Fibroblast of lung (primary cell): ENCODE results near the gene ACTN1. TPM values are rescaled to one million over a fixed set of nuclear protein-coding genes. Genes with fewer than 3 reads are reported as not detected.
A peak's percentile ranks its signal among the peaks of the same experiment; 100 is the strongest.

ENCODE experiments used
- DNase-seq, 2 donors: peaks; one replicate each; pipeline versions ENCODE4 v3.0.0 to v3.0.0-alpha.2; 2010; ENCODE audit warnings: low read depth in 2 of 2
- H2AFZ ChIP-seq: 2 replicates; pipeline ENCODE4 v1.5.1; 2012; ENCODE audit warnings: low read length, control low read depth, inconsistent platforms
- H3K27ac ChIP-seq: 2 replicates; pipeline ENCODE4 v1.5.1; 2011; ENCODE audit warnings: low read length, control low read depth; ENCODE audit not compliant: insufficient read depth
- H3K27me3 ChIP-seq: 2 replicates; pipeline ENCODE4 v1.5.1; 2011; ENCODE audit warnings: mild to moderate bottlenecking, low read length; ENCODE audit not compliant: control insufficient read depth, insufficient read depth
- H3K36me3 ChIP-seq: 2 replicates; pipeline ENCODE4 v1.5.1; 2011; ENCODE audit warnings: low read length; ENCODE audit not compliant: control insufficient read depth, insufficient read depth
- H3K4me1 ChIP-seq: 2 replicates; pipeline ENCODE4 v1.5.1; 2011; ENCODE audit warnings: low read length; ENCODE audit not compliant: control insufficient read depth, insufficient read depth; ENCODE audit errors: extremely low read depth
- H3K4me2 ChIP-seq: 2 replicates; pipeline ENCODE4 v1.5.1; 2011; ENCODE audit warnings: low read length, control low read depth; ENCODE audit not compliant: insufficient read depth; ENCODE audit errors: extremely low read depth
- H3K4me3 ChIP-seq, 4 experiments: fragments of 200-600 bp in 1 of 4; sonication (generic) in 1 of 4; replicated peaks in 1 of 4; 2 replicates each; pipeline ENCODE4 v1.5.1; 2011 to 2016; ENCODE audit warnings: low read length in 4 of 4, low read depth in 3 of 4, mild to moderate bottlenecking in 3 of 4, control low read depth in 2 of 4, inconsistent platforms in 1 of 4, mixed read lengths in 1 of 4; ENCODE audit not compliant: insufficient read depth in 1 of 4; ENCODE audit errors: control extremely low read depth in 1 of 4
- H3K79me2 ChIP-seq: 2 replicates; pipeline ENCODE4 v1.5.1; 2012; ENCODE audit warnings: mild to moderate bottlenecking, low read length, inconsistent platforms; ENCODE audit not compliant: control insufficient read depth, insufficient read depth
- H3K9ac ChIP-seq: 2 replicates; pipeline ENCODE4 v1.5.1; 2011; ENCODE audit warnings: mild to moderate bottlenecking, low read length, control low read depth; ENCODE audit not compliant: insufficient read depth
- H3K9me3 ChIP-seq: 2 replicates; pipeline ENCODE4 v1.5.1; 2012; ENCODE audit warnings: low read depth, low read length; ENCODE audit not compliant: control insufficient read depth, insufficient read depth
- H4K20me1 ChIP-seq: 2 replicates; pipeline ENCODE4 v1.5.1; 2011; ENCODE audit warnings: low read length; ENCODE audit not compliant: control insufficient read depth, insufficient read depth; ENCODE audit errors: extremely low read depth
- CTCF ChIP-seq, 2 donors: IDR thresholded peaks in 1 of 2; conservative IDR thresholded peaks in 1 of 2; 1 replicate in 1 of 2; 2 replicates in 1 of 2; pipeline ENCODE4 v1.5.1; 2011 to 2012; ENCODE audit warnings: low read length in 2 of 2, control low read depth in 1 of 2, inconsistent platforms in 1 of 2, low read depth in 1 of 2, mild to moderate bottlenecking in 1 of 2
- EZH2 ChIP-seq: IDR thresholded peaks from 2 replicates; pipeline ENCODE4 v1.5.1; 2012; ENCODE audit warnings: low read length, control low read depth, mild to moderate bottlenecking; ENCODE audit errors: missing control alignments
- polyA plus RNA-seq, 2 donors: library from polyadenylated mRNA; depleted of rRNA in 1 of 2; stranded (reverse) in 1 of 2; unstranded in 1 of 2; fragments of >200 nt; gene quantifications; 2 replicates each; pipeline ENCODE4 v1.2.1, GENCODE V29; 2011 to 2012; ENCODE audit warnings: missing spikeins in 1 of 2
- total RNA-seq: library from RNA; depleted of rRNA; stranded (reverse); fragments of >200 nt; gene quantifications from 2 replicates; pipeline ENCODE4 v1.2.1, GENCODE V29; 2014

ACTN1 gene
- total and polyA plus RNA-seq, 2 donors (not counting 1 experiment from before 2014, with no cell fraction given) = 254 to 729 TPM

- Histone ChIP-seq H3K9ac (no peak overlapping the region), H3K9me3 (no peaks in the 10 kb centered on the region), H3K4me3 (no peak overlapping the region), H4K20me1 (peaks cover 3% of the 10 kb centered on the region), H3K4me1 (peaks cover 65% of the 10 kb centered on the region), H3K4me2 (peak overlapping the region; percentile 9), H2AFZ (no peak overlapping the region), H3K79me2 (peaks cover 97% of the 10 kb centered on the region), H3K27me3 (no peaks in the 10 kb centered on the region), H3K36me3 (peaks cover 11% of the 10 kb centered on the region), H3K27ac (peak overlapping the region; percentile 46)
- DNase-seq = no peak
- TF ChIP-seq EZH2 (no peak), CTCF (conservative IDR thresholded peaks at IDR 0.05 in 1 of 2, IDR thresholded peaks at IDR 0.05 in 1 of 2; ENCODE audit: low read depth in 1 of 2, low read length in 2 of 2) (no peak)
Observed at GRCh38 chr14:68956724-68957123, 22.4 kb downstream of the ACTN1 start.

- Histone ChIP-seq H2AFZ (no peak overlapping the region), H3K9ac (no peak overlapping the region), H4K20me1 (peaks cover 3% of the 10 kb centered on the region), H3K79me2 (peaks cover 96% of the 10 kb centered on the region), H3K27ac (peak overlapping the region; percentile 46), H3K27me3 (no peaks in the 10 kb centered on the region), H3K36me3 (peaks cover 11% of the 10 kb centered on the region), H3K4me1 (peaks cover 70% of the 10 kb centered on the region), H3K9me3 (no peaks in the 10 kb centered on the region), H3K4me3 (no peak overlapping the region), H3K4me2 (peak overlapping the region; percentile 13)
- TF ChIP-seq EZH2 = no peak
- TF ChIP-seq CTCF (conservative IDR thresholded peaks at IDR 0.05 in 1 of 2, IDR thresholded peaks at IDR 0.05 in 1 of 2; ENCODE audit: low read depth in 1 of 2, low read length in 2 of 2) = no peak
- DNase-seq = no peak
Observed at GRCh38 chr14:68955851-68956179, 23.3 kb downstream of the ACTN1 start.

GRCh38 chr14:68955164-68955850 is 23.8 kb downstream of the ACTN1 start:
- peaks cover 71% of the 10 kb centered on the region for H3K4me1 ChIP-seq
- H3K4me3 ChIP-seq = no peak overlapping the region
- peaks cover 2% of the 10 kb centered on the region for H4K20me1 ChIP-seq
- H3K27ac ChIP-seq = peak overlapping the region; percentile 46
- peak in 1 of 2 donors; percentile 48 for DNase-seq
- peaks cover 96% of the 10 kb centered on the region for H3K79me2 ChIP-seq
- peaks cover 11% of the 10 kb centered on the region for H3K36me3 ChIP-seq
- H3K9me3 ChIP-seq = no peaks in the 10 kb centered on the region
- TF ChIP-seq CTCF (conservative IDR thresholded peaks at IDR 0.05 in 1 of 2, IDR thresholded peaks at IDR 0.05 in 1 of 2; ENCODE audit: low read depth in 1 of 2, low read length in 2 of 2) (no peak), EZH2 (no peak)
- no peak overlapping the region for H2AFZ ChIP-seq
- no peak overlapping the region for H3K9ac ChIP-seq
- H3K4me2 ChIP-seq = peak overlapping the region; percentile 13
- no peaks in the 10 kb centered on the region for H3K27me3 ChIP-seq
